Liver (tissue), 9 donors: ENCODE measurements around the gene C6orf89. TPM values are rescaled to one million over a fixed set of nuclear protein-coding genes. Genes with fewer than 3 reads are reported as not detected.

ENCODE experiments used
- DNase-seq: peaks from one replicate; pipeline ENCODE4 v3.0.0-alpha.2; 2017; ENCODE audit warnings: low spot score
- H3K27ac ChIP-seq, 2 donors: one replicate each; pipeline ENCODE4 v1.7.0; 2013; ENCODE audit warnings: inconsistent platforms in 2 of 2, low read length in 2 of 2, control low read depth in 1 of 2, low read depth in 1 of 2, mild to moderate bottlenecking in 1 of 2
- H3K27me3 ChIP-seq, 4 donors: one replicate each; pipeline versions ENCODE4 v1.6.1 to v1.7.0; 2013; ENCODE audit warnings: low read length in 3 of 4, inconsistent platforms in 1 of 4, mild to moderate bottlenecking in 1 of 4, moderate library complexity in 1 of 4; ENCODE audit not compliant: control insufficient read depth in 4 of 4, insufficient read depth in 4 of 4
- H3K36me3 ChIP-seq, 4 donors: one replicate each; pipeline versions ENCODE4 v1.6.1 to v1.7.0; 2013; ENCODE audit warnings: low read length in 3 of 4, mild to moderate bottlenecking in 3 of 4, low read depth in 1 of 4, moderate library complexity in 1 of 4; ENCODE audit not compliant: control insufficient read depth in 4 of 4, insufficient read depth in 3 of 4
- H3K4me1 ChIP-seq, 4 donors: one replicate each; pipeline versions ENCODE4 v1.6.1 to v1.7.0; 2013; ENCODE audit warnings: low read length in 3 of 4, mild to moderate bottlenecking in 3 of 4, moderate library complexity in 1 of 4; ENCODE audit not compliant: control insufficient read depth in 4 of 4, insufficient read depth in 4 of 4
- H3K4me3 ChIP-seq, 3 donors: one replicate each; pipeline versions ENCODE4 v1.6.1 to v1.7.0; 2013; ENCODE audit warnings: low read length in 3 of 3, control low read depth in 1 of 3, low read depth in 1 of 3, mild to moderate bottlenecking in 1 of 3
- H3K9ac ChIP-seq, 2 donors: one replicate each; pipeline ENCODE4 v1.7.0; 2013; ENCODE audit warnings: low read length in 2 of 2, mild to moderate bottlenecking in 2 of 2, moderate library complexity in 2 of 2, control low read depth in 1 of 2, low read depth in 1 of 2
- H3K9me3 ChIP-seq, 4 donors: one replicate each; pipeline versions ENCODE4 v1.6.1 to v1.7.0; 2013; ENCODE audit warnings: low read length in 3 of 4; ENCODE audit not compliant: control insufficient read depth in 4 of 4
- EGR1 ChIP-seq, 2 donors: IDR thresholded peaks; 2 replicates each; pipeline ENCODE4 v1.6.1; 2016 to 2018; ENCODE audit warnings: antibody characterized with exemption in 2 of 2, low read depth in 2 of 2
- FOXA1 ChIP-seq: IDR thresholded peaks from 2 replicates; pipeline ENCODE4 v1.6.1; 2016; ENCODE audit warnings: antibody characterized with exemption
- FOXA2 ChIP-seq: IDR thresholded peaks from 2 replicates; pipeline ENCODE4 v1.6.1; 2016; ENCODE audit warnings: antibody characterized with exemption
- GABPA ChIP-seq, 2 donors: IDR thresholded peaks in 1 of 2; conservative IDR thresholded peaks in 1 of 2; 2 replicates each; pipeline ENCODE4 v1.6.1; 2016; ENCODE audit warnings: antibody characterized with exemption in 2 of 2, mild to moderate bottlenecking in 1 of 2, moderate library complexity in 1 of 2
- HNF4A ChIP-seq, 2 donors: conservative IDR thresholded peaks; 2 replicates each; pipeline ENCODE4 v1.6.1; 2016; ENCODE audit warnings: antibody characterized with exemption in 2 of 2, mild to moderate bottlenecking in 2 of 2
- HNF4G ChIP-seq: IDR thresholded peaks from 2 replicates; pipeline ENCODE4 v1.6.1; 2016; ENCODE audit warnings: antibody characterized with exemption
- JUND ChIP-seq, 2 donors: IDR thresholded peaks; 2 replicates each; pipeline ENCODE4 v1.6.1; 2016; ENCODE audit warnings: antibody characterized with exemption in 2 of 2
- NR2F2 ChIP-seq: IDR thresholded peaks from 2 replicates; pipeline ENCODE4 v1.6.1; 2016; ENCODE audit warnings: antibody characterized with exemption
- RAD21 ChIP-seq, 2 donors: IDR thresholded peaks; 2 replicates each; pipeline ENCODE4 v1.6.1; 2016; ENCODE audit warnings: antibody characterized with exemption in 2 of 2, mild to moderate bottlenecking in 2 of 2
- RXRA ChIP-seq, 2 donors: IDR thresholded peaks; 2 replicates each; pipeline ENCODE4 v1.6.1; 2017 to 2018; ENCODE audit warnings: antibody characterized with exemption in 2 of 2, mild to moderate bottlenecking in 1 of 2
- SP1 ChIP-seq: IDR thresholded peaks from 2 replicates; pipeline ENCODE4 v1.6.1; 2018; ENCODE audit warnings: antibody characterized with exemption, mild to moderate bottlenecking
- TAF1 ChIP-seq: conservative IDR thresholded peaks from 2 replicates; pipeline ENCODE4 v1.6.1; 2016; ENCODE audit warnings: antibody characterized with exemption, mild to moderate bottlenecking
- YY1 ChIP-seq: IDR thresholded peaks from 2 replicates; pipeline ENCODE4 v1.6.1; 2016; ENCODE audit warnings: antibody characterized with exemption, mild to moderate bottlenecking
- WGBS: extraction: QIAGEN DNeasy Blood & Tissue Kit; methylation state at CpG from one replicate; pipeline ENCODE4 v1.1.7; 2013; 5-methylcytosine and 5-hydroxymethylcytosine counted together
- polyA plus RNA-seq, 2 donors: library from polyadenylated mRNA; stranded (reverse) in 1 of 2; unstranded in 1 of 2; fragments of 200-250 nt in 1 of 2; fragments of >200 nt in 1 of 2; fragmentation: Nextera tagmentation in 1 of 2; extraction: Ambion mirVana in 1 of 2; gene quantifications; one replicate each; pipeline versions ENCODE4 v1.2.1 to v1.2.3, GENCODE V29; 2013 to 2015
- total RNA-seq, 2 donors: library from RNA; depleted of rRNA; stranded (reverse); fragments of >200 nt; gene quantifications; one replicate each; pipeline ENCODE4 v1.2.3, GENCODE V29; 2014
- TF ChIP-seq, protein P1 (sequence below): IDR thresholded peaks from 2 replicates; pipeline ENCODE4 v1.6.1; 2016; ENCODE audit warnings: antibody characterized with exemption
- TF ChIP-seq, protein P2 (sequence below): IDR thresholded peaks from 2 replicates; pipeline ENCODE4 v1.6.1; 2016; ENCODE audit warnings: antibody characterized with exemption
- TF ChIP-seq, protein P3 (sequence below): IDR thresholded peaks from 2 replicates; pipeline ENCODE4 v1.6.1; 2016; ENCODE audit warnings: antibody characterized with exemption, mild to moderate bottlenecking
- TF ChIP-seq, protein P4 (sequence below): IDR thresholded peaks from 2 replicates; pipeline ENCODE4 v1.6.1; 2016; ENCODE audit warnings: antibody characterized with exemption
- TF ChIP-seq, protein P5 (sequence below): fragments of 150-350 bp; IDR thresholded peaks from 2 replicates; pipeline ENCODE4 v1.5.1; 2017; ENCODE audit warnings: improper control_type of control experiment, low read depth, low read length; ENCODE audit not compliant: missing input control
- donor health status: healthy.
- donor health status: healthy.
- donor health status: healthy.
- donor health status: healthy.
- donor health status: healthy.

The C6orf89 gene
- total and polyA plus RNA-seq, 4 donors: 14.0 to 27.2 (median 21.0) TPM

DNA sequence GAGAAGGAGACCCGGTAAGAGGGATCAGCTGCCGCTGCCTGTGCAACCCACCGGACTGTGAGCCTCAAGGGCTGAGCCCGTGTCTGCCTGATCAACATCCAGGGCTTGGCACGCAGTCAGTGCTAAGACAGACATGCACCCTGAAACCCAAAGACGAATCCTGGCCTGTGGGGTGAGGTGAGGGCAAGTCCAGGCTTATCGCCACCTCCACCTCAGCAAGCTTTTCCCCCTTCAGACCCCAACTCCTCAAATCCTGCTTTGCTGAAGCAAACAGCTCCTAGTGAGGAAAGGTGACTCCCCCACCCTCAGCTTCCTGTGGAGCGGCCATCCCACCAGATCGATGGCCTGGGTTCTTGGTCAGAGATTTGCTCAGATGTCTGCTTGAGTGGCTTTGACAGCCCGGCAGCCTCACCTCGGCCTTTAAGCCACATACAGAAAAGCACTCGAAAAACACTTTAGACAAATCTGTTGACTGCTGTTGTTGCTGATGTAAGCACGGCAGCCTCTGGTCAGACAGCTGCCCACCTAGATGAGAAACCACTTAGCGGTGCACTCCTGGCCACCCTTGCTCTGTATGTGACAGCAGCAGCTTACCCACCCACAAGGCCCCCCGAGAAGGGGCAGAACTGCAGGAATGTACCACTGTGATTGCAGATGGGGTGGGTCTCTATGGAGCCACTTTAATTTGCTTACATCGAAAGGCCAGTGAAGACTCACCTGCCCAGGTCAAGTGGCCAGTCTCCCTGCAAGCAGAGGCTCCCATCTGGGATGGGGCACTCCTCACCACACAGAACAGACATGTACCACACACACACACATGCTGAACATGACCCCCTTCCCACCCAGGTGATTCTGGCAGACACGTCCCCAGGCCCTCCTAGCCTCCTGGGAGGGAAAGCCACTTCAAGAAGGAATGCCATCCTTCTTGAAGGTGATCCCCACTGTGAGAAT lies 85.4 kb downstream of the C6orf89 start:
- WGBS: 91% methylated on average over 17 of the region's 17 CpGs
- no peaks in the 10 kb centered on the region for H3K9me3 ChIP-seq
- H3K27me3 ChIP-seq: no peaks in the 10 kb centered on the region
- no peak overlapping the region for H3K9ac ChIP-seq
- H3K36me3 ChIP-seq: peaks cover 39 to 88% (median 72%) of the 10 kb centered on the region in 4 donors
- no peak overlapping the region for H3K27ac ChIP-seq
- no peak overlapping the region for H3K4me3 ChIP-seq
- no peak for DNase-seq
- TF ChIP-seq HNF4A (conservative IDR thresholded peaks at IDR 0.05) (no peak), JUND (IDR thresholded peaks at IDR 0.05) (no peak), NR2F2 (no peak), RXRA (IDR thresholded peaks at IDR 0.05) (no peak), GABPA (IDR thresholded peaks at IDR 0.05 in 1 of 2, conservative IDR thresholded peaks at IDR 0.05 in 1 of 2) (no peak), RAD21 (IDR thresholded peaks at IDR 0.05) (no peak), HNF4G (no peak)
- TF ChIP-seq, protein P1, sequence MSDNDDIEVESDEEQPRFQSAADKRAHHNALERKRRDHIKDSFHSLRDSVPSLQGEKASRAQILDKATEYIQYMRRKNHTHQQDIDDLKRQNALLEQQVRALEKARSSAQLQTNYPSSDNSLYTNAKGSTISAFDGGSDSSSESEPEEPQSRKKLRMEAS: no peak
- TF ChIP-seq, protein P2, sequence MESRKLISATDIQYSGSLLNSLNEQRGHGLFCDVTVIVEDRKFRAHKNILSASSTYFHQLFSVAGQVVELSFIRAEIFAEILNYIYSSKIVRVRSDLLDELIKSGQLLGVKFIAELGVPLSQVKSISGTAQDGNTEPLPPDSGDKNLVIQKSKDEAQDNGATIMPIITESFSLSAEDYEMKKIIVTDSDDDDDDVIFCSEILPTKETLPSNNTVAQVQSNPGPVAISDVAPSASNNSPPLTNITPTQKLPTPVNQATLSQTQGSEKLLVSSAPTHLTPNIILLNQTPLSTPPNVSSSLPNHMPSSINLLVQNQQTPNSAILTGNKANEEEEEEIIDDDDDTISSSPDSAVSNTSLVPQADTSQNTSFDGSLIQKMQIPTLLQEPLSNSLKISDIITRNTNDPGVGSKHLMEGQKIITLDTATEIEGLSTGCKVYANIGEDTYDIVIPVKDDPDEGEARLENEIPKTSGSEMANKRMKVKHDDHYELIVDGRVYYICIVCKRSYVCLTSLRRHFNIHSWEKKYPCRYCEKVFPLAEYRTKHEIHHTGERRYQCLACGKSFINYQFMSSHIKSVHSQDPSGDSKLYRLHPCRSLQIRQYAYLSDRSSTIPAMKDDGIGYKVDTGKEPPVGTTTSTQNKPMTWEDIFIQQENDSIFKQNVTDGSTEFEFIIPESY: no peak
- TF ChIP-seq, protein P3, sequence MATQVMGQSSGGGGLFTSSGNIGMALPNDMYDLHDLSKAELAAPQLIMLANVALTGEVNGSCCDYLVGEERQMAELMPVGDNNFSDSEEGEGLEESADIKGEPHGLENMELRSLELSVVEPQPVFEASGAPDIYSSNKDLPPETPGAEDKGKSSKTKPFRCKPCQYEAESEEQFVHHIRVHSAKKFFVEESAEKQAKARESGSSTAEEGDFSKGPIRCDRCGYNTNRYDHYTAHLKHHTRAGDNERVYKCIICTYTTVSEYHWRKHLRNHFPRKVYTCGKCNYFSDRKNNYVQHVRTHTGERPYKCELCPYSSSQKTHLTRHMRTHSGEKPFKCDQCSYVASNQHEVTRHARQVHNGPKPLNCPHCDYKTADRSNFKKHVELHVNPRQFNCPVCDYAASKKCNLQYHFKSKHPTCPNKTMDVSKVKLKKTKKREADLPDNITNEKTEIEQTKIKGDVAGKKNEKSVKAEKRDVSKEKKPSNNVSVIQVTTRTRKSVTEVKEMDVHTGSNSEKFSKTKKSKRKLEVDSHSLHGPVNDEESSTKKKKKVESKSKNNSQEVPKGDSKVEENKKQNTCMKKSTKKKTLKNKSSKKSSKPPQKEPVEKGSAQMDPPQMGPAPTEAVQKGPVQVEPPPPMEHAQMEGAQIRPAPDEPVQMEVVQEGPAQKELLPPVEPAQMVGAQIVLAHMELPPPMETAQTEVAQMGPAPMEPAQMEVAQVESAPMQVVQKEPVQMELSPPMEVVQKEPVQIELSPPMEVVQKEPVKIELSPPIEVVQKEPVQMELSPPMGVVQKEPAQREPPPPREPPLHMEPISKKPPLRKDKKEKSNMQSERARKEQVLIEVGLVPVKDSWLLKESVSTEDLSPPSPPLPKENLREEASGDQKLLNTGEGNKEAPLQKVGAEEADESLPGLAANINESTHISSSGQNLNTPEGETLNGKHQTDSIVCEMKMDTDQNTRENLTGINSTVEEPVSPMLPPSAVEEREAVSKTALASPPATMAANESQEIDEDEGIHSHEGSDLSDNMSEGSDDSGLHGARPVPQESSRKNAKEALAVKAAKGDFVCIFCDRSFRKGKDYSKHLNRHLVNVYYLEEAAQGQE: no peak
- H3K4me1 ChIP-seq: no peaks in the 10 kb centered on the region

DNA sequence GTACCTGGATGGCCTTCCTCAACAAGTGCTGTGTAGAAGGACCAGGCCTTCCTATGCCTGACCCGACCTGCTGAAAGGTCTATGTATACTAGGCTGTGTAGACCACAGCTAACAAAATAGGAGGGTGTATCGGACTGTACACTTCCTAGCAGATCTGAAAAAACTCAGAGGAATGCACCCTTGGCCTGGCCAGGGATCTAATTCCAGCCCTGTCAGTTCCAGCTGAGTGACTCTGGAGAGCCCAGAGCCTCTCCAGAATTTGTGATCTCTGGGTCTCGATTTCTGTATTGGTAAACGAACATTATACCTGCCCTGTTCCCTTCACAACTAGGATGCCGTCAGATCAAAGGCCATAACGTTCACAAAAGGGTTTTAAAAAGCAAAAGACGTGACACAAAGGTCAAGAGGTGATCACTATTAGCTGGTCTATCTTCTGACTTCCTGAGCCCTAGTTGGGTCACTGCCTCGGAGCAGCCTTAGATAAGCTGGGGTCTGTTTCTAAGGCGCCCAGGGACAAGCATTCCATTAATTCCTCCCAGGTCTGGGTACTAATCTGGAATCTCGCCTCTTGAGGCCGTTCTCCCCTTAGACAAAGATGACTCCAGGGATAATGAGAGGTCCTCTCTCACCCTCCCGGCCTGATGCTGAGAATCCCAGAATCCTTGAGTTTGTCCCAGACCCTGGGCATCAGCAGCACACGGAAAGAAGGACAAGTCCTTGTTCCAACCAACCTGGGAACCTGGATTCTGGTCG lies 86.3 kb downstream of the C6orf89 start:
- Histone ChIP-seq H3K27me3 (no peaks in the 10 kb centered on the region), H3K27ac (no peak overlapping the region), H3K4me3 (no peak overlapping the region), H3K36me3 (peaks cover 44 to 97% (median 79%) of the 10 kb centered on the region in 4 donors), H3K9ac (no peak overlapping the region), H3K4me1 (no peaks in the 10 kb centered on the region), H3K9me3 (no peaks in the 10 kb centered on the region)
- 80% methylated on average over 14 of the region's 14 CpGs for WGBS
- no peak for DNase-seq
- TF ChIP-seq, protein P4, sequence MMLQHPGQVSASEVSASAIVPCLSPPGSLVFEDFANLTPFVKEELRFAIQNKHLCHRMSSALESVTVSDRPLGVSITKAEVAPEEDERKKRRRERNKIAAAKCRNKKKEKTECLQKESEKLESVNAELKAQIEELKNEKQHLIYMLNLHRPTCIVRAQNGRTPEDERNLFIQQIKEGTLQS: no peak
- TF ChIP-seq, protein P3: no peak
- no peak for TF ChIP-seq NR2F2
- TF ChIP-seq, protein P5, sequence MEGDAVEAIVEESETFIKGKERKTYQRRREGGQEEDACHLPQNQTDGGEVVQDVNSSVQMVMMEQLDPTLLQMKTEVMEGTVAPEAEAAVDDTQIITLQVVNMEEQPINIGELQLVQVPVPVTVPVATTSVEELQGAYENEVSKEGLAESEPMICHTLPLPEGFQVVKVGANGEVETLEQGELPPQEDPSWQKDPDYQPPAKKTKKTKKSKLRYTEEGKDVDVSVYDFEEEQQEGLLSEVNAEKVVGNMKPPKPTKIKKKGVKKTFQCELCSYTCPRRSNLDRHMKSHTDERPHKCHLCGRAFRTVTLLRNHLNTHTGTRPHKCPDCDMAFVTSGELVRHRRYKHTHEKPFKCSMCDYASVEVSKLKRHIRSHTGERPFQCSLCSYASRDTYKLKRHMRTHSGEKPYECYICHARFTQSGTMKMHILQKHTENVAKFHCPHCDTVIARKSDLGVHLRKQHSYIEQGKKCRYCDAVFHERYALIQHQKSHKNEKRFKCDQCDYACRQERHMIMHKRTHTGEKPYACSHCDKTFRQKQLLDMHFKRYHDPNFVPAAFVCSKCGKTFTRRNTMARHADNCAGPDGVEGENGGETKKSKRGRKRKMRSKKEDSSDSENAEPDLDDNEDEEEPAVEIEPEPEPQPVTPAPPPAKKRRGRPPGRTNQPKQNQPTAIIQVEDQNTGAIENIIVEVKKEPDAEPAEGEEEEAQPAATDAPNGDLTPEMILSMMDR: no peak
- TF ChIP-seq FOXA1: no peak
- no peak for TF ChIP-seq GABPA (IDR thresholded peaks at IDR 0.05 in 1 of 2, conservative IDR thresholded peaks at IDR 0.05 in 1 of 2)
- no peak for TF ChIP-seq EGR1 (IDR thresholded peaks at IDR 0.05; ENCODE audit: low read depth in 2 of 2)
- TF ChIP-seq YY1: no peak
- no peak for TF ChIP-seq FOXA2
- TF ChIP-seq RAD21 (IDR thresholded peaks at IDR 0.05): no peak
- no peak for TF ChIP-seq RXRA (IDR thresholded peaks at IDR 0.05)
- TF ChIP-seq TAF1: no peak
- TF ChIP-seq SP1: no peak
- TF ChIP-seq, protein P1: no peak
